GM13976 (cell line): ENCODE measurements around the gene CALML6.

Experiments
- DNase-seq: peaks from one replicate; pipeline ENCODE4 v3.0.0; 2012; ENCODE audit warnings: low spot score
- in situ Hi-C: fragments of 300-500 bp; cut with MboI; formaldehyde crosslinking; loops from one replicate; pipeline ENCODE4 v1.12.0; 2022; ENCODE audit warnings: low sequenced_read_pairs, mixed read lengths, inconsistent platforms; ENCODE audit not compliant: unreplicated experiment
- TF ChIP-seq, protein P1 (sequence below): IDR thresholded peaks from 2 replicates; pipeline ENCODE4 v1.5.1; 2012; ENCODE audit warnings: borderline replicate concordance, mild to moderate bottlenecking; ENCODE audit not compliant: insufficient read depth; ENCODE audit errors: extremely low read depth, missing control alignments, control extremely low read depth

CALML6 gene

DNA sequence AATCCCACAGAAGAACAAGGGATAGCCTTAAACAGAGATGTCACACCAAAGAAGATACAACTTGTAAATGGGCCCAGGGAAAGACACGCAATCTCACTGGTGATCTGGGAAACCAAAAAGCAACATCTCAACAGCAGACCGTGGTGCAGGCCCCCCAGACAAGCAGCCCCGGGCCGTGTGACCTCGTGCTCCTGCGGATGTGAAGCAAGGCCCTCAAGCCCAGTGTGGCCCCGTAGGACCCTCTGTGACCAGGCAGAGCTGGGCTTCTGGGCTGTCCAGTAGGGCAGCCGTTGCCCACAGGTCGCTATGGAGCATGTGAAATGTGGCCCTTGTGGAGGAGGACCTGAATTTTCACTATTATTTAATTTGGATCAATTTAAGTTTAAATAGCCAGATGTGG is 39.0 kb downstream of the CALML6 start:
- in situ Hi-C loops = no loop called here
- DNase-seq = no peak
- TF ChIP-seq, protein P1, sequence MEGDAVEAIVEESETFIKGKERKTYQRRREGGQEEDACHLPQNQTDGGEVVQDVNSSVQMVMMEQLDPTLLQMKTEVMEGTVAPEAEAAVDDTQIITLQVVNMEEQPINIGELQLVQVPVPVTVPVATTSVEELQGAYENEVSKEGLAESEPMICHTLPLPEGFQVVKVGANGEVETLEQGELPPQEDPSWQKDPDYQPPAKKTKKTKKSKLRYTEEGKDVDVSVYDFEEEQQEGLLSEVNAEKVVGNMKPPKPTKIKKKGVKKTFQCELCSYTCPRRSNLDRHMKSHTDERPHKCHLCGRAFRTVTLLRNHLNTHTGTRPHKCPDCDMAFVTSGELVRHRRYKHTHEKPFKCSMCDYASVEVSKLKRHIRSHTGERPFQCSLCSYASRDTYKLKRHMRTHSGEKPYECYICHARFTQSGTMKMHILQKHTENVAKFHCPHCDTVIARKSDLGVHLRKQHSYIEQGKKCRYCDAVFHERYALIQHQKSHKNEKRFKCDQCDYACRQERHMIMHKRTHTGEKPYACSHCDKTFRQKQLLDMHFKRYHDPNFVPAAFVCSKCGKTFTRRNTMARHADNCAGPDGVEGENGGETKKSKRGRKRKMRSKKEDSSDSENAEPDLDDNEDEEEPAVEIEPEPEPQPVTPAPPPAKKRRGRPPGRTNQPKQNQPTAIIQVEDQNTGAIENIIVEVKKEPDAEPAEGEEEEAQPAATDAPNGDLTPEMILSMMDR = no peak

DNA sequence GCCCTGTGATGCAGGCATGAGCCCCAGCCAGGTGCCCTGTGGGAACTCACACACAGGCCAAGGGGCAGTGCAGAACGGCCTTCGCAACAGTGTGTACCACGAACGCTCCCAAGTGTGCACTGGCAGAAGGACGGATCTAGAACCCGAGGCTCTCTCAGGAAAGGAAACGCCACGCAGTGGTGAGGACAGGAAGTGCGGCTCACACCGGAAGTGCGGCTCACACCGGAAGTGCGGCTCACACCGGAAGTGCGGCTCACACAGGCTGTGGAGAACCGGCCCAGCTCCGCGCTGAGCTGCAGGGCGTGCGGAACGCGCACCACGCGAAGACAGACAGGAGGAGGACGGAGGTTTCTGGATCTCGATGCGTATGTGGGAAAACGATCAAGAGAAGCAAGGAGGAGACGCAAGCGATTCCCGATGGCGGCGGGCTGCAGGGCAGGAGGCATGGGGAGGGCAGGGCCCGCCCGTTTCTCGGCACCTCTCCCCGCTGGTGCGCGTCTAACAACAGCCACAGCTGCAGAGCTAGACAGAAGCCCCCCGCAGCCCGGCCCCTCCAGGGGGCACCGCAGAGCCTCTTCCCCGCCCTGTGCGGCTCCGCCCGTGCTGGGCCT is 39.9 kb downstream of the CALML6 start:
- in situ Hi-C loops = no loop called here
- TF ChIP-seq, protein P1 = no peak
- DNase-seq = no peak

DNA sequence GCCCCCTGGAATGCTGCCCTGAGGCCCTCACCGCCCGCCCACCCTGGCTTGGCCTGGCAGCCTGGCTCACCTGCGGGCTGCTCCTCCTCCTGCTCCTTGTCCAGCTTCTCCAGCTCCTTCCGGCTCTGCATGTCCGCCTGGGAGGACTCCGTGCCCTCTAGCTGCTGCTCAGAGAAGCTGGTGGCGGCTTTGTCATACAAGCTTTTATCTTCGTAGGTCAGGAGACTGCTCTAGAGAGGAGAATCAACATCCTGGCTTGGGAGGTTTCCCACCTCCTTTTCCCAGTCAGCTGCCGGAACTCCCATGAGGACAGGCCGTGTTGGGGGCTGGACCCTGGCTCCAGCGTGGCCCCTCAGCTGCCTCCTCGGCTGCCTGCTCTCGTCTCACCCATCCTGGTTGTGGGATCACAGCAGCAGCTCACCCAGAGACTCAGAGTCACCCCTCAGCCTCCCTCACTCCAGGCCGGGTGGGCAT is 40.6 kb downstream of the CALML6 start:
- in situ Hi-C loops = no loop called here
- DNase-seq = no peak
- TF ChIP-seq, protein P1 = no peak

GRCh38 chr1:1956101-1956500 is 41.0 kb downstream of the CALML6 start:
- TF ChIP-seq, protein P1 = no peak
- in situ Hi-C loops = no loop called here
- no peak for DNase-seq

DNA sequence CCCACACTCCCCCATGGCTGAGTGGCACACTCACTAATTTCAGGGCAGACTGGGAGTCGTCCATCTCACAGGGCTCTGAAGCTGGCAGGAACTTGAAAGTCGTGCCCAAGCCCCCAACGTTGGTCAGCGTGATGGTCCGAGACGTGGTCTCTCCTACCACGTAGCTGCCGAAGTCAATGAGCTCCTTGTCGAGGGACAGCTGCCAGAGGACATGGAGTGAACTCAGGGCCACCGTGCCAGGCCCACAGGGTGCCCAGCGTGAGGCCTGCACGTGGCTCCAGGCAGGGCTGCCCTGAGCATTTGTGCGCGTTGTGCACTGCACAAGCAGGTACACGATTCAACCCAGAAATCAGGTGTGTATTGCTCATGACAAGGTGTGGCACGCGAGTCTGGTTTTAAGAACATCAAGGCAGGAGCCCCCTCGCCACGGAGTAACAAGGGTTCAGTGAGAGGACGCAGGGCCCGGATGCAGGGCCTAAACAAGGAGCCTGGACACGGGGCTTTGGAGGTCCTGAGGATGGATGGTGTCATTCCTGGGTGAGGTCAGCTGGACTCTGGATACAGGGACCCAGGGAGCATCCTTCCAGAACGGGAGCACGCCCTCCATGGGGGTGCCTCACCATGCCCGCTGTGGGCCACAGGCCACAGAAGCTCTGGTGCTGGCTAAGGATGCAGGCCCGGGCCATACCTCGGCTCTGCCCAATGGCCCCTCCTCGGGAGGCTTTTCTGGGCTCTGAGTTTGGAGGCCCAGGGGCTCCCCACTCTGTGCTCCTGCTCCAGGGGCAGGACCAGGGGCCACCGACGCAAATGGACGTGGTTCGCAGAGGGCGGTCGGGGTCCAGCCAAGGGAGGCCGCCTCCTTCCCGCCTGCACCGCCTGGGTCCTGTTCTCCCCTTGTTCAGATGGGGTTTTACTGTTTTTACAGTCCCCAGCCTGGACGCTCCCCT is 41.8 kb downstream of the CALML6 start:
- in situ Hi-C loops = no loop called here
- no peak for DNase-seq
- TF ChIP-seq, protein P1 = no peak

GRCh38 chr1:1957533-1957961 is 42.5 kb downstream of the CALML6 start:
- in situ Hi-C loops = no loop called here
- DNase-seq = no peak
- TF ChIP-seq, protein P1 = no peak
